ENCODE results near the gene VIM.

The VIM gene

GRCh38 chr10:17276756-17277424 lies 48.8 kb downstream of the VIM start:
- no peak for DNase-seq (ENCODE audit: low read depth)
- no peak overlapping the region for H3K4me3 ChIP-seq (ENCODE audit: low read depth, low read length)
- TF ChIP-seq CTCF (IDR thresholded peaks at IDR 0.05; ENCODE audit: low read depth, low read length, missing control alignments): no peak

DNA sequence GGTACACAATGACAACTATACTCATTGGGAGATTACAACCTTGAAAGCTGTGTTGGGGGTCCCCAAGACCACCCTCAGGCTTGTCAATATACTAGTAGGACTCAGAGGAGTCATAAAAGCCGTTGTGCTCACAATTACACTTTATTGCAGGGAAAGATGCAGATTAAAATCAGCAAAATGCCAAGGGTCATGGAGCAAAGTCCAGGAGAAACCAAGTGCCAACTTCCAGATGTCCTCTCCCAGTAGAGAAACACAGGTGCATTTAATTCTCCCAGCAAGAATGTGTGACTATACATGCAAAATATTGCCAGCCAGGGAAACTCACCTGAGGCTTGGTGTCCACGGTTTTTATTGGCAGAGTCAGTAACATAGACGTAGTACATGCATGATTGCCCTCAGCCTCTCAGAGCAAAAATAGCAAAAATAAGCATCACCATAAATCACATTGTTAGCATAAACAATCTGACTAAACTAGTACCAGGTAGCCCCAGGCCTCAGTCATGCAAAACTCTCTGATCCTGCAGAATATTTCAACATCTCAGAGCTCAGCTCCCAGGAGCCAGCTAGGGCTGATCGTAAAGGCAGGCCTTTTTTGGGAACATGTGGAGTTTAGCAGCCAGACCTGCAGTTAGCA lies 50.7 kb downstream of the VIM start:
- TF ChIP-seq CTCF (IDR thresholded peaks at IDR 0.05; ENCODE audit: low read depth, low read length, missing control alignments): no peak
- no peak overlapping the region for H3K4me3 ChIP-seq (ENCODE audit: low read depth, low read length)

GRCh38 chr10:17282311-17282710 lies 54.3 kb downstream of the VIM start:
- no peak for TF ChIP-seq CTCF (IDR thresholded peaks at IDR 0.05; ENCODE audit: low read depth, low read length, missing control alignments)
- no peak for DNase-seq (ENCODE audit: low read depth)
- H3K4me3 ChIP-seq (ENCODE audit: low read depth, low read length): no peak overlapping the region

More for the DNA sequence above, 50.7 kb downstream of the VIM start:
- DNase-seq (ENCODE audit: low read depth): no peak

- TF ChIP-seq CTCF (IDR thresholded peaks at IDR 0.05; ENCODE audit: low read depth, low read length, missing control alignments): no peak
- DNase-seq (ENCODE audit: low read depth): no peak
These were observed 58.8 kb downstream of the VIM start for GRCh38 chr10:17286562-17287550.

More at GRCh38 chr10:17286562-17287550, 58.8 kb downstream of the VIM start:
- H3K4me3 ChIP-seq (ENCODE audit: low read depth, low read length): no peak overlapping the region

Measured in GM12864 (cell line).